AG09319 (cell line): Measurements from ENCODE around the gene ZIC1.

Experiments
- DNase-seq: peaks from one replicate; pipeline ENCODE4 v3.0.0-alpha.2; 2010; ENCODE audit warnings: low read depth; ENCODE audit errors: extremely low read depth
- CTCF ChIP-seq: IDR thresholded peaks from 2 replicates; pipeline ENCODE4 v1.5.1; 2011; ENCODE audit warnings: low read depth, mild to moderate bottlenecking, inconsistent platforms, low read length, moderate library complexity

Gene ZIC1

GRCh38 chr3:147413686-147414389 is 4.7 kb downstream of the ZIC1 start:
- no peak for TF ChIP-seq CTCF

GRCh38 chr3:147414390-147415138 is 5.4 kb downstream of the ZIC1 start:
- TF ChIP-seq CTCF: no peak
- no peak for DNase-seq

More at GRCh38 chr3:147413686-147414389, 4.7 kb downstream of the ZIC1 start:
- DNase-seq: no peak

GRCh38 chr3:147415286-147415685 is 6.1 kb downstream of the ZIC1 start:
- TF ChIP-seq CTCF: no peak
- no peak for DNase-seq

- no peak for TF ChIP-seq CTCF
- no peak for DNase-seq
Measured at GRCh38 chr3:147415874-147416273, 6.7 kb downstream of the ZIC1 start.

GRCh38 chr3:147416931-147417330 is 7.8 kb downstream of the ZIC1 start:
- TF ChIP-seq CTCF: no peak

GRCh38 chr3:147417551-147418295 is 8.6 kb downstream of the ZIC1 start:
- DNase-seq: no peak

More at GRCh38 chr3:147416931-147417330, 7.8 kb downstream of the ZIC1 start:
- DNase-seq: no peak

More at GRCh38 chr3:147417551-147418295, 8.6 kb downstream of the ZIC1 start:
- TF ChIP-seq CTCF: no peak
